Lung microvascular endothelial cell (primary cell): ENCODE measurements around the gene PSMD14. TPM values are rescaled to one million over a fixed set of nuclear protein-coding genes. Genes with fewer than 3 reads are reported as not detected.

ENCODE experiments used
- DNase-seq, 2 donors: peaks; one replicate each; pipeline versions ENCODE4 v3.0.0 to v3.0.0-alpha.2; 2010; ENCODE audit warnings: low read depth in 2 of 2
- total RNA-seq: library from RNA; depleted of rRNA; stranded (reverse); fragments of >200 nt; gene quantifications from 2 replicates; pipeline ENCODE4 v1.2.1, GENCODE V29; 2014

Gene PSMD14
- total RNA-seq, 1 donor from 2014 or later: 47.0 TPM

GRCh38 chr2:161418715-161419637 lies 110.8 kb downstream of the PSMD14 start:
- peak; percentile 12 to 36 for DNase-seq

DNA sequence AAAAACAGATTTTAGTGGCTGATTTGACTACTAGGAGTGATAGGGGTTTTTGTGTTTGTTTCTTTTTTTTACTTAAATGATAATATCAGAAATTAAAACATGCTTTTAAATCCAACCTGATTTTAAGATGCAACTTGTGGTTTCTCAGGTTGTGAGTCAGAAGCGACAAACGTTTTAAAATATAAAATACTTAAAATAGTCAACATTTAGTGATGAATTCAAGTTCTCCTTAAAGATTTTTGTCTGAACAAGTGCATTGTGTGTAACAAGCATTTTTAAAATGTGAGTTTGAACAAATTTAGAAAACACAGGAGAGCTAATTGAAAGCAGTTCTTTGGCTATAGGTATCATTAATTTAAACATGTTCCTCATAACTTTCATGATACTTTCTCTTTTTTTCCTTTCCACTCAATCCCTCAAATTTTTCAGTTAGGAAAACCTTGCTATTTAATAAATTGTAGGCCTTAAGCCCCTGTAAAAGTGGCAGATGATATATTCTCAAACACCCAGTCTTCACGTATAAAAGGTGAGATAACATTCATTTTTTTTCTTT lies 111.5 kb downstream of the PSMD14 start:
- no peak for DNase-seq

DNA sequence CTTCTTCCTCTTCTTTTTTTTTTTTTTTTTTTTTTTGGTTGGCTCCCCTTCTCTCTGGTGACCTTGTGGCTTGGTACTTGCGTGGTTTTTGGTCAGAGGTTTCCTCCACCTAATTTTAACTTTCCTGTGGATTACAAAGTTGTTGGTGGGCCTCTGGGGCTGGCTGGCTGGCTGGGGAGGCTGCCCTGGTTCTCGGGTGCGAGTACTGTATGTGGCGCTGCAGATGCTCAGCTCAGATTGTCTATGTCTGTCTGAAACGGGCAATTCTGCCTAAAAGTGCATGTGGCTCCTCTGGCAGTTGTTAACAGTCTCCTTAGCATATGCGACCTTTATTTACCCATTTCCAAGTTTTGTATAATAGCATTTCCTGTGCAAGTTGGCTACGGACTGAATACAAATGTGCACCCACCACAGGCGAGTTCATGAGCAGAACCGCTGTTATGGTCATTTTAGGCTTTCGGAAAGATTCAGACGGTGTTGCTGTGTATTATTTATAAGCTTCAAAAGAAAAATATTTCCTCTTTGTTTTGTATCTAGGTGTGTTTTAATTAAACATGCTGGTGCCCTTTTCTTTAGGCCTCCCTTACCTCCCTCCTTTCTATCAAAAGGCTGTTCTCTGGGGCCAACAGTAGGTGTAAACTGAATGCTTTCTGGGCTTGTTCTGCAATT lies 112.3 kb downstream of the PSMD14 start:
- no peak for DNase-seq

DNA sequence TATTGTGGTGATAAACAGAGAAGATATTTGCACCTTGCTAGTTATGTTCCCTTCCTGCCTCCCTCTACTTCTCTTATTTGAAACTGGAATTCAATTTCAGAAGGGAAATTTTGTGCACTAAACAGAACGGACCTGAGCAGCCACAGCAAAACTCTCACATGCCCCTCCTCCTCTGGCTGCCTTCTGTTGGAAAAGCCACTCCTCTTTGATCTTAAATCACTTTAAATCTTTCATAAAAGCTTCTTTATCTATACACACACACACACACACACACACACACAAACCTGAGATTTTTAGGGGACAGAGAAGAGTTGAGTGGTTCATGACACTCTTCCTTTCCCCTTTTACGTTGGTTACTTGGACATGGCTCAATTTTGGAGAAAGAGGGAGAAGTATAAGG lies 113.5 kb downstream of the PSMD14 start:
- DNase-seq: no peak

- DNase-seq: no peak
These were observed 114.7 kb downstream of the PSMD14 start for GRCh38 chr2:161422816-161423403.

GRCh38 chr2:161423421-161424393 lies 115.5 kb downstream of the PSMD14 start:
- DNase-seq: peak; percentile 13 to 32

DNA sequence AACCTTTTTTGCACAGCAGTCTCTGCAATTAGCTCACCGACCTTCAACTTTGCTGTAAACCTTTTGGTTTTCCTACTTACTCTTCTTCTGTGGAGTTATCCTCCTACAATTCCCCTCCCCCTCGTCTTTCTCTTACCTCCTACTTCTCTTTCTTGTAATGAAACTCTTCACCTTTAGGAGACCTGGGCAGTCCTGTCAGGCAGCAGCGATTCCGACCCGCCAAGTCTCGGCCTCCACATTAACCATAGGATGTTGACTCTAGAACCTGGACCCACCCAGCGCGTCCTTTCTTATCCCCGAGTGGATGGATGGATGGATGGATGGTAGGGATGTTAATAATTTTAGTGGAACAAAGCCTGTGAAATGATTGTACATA lies 116.2 kb downstream of the PSMD14 start:
- no peak for DNase-seq

DNA sequence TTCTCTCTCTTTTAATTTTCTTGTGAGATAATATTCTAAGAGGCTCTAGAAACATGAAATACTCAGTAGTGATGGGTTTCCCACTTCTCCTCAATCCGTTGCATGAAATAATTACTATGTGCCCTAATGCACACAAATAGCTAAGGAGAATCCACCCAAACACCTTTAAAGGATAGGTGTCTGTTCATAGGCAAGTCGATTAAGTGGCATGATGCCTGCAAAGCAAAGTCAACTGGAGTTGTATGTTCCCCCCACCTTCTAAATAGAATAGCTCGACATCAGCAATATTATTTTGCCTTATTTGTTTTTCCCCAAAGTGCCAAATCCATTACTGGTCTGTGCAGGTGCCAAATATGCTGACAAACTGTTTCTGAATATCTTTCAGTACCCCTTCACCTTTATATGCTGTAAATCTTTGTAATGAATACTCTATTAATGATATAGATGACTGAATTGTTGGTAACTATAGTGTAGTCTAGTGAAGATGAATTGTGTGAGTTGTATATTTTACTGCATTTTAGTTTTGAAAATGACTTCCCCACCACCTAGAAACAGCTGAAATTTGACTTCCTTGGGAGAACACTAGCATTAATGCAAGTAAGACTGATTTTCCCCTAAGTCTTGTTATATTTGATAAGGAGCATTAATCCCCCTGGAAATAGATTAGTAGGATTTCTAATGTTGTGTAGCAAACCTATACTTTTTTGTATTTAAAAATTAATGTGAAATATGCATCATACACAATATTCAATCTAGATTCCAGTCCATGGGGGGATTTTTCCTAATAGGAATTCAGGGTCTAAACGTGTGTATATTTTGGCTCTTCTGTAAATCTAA lies 116.9 kb downstream of the PSMD14 start:
- DNase-seq: no peak

DNA sequence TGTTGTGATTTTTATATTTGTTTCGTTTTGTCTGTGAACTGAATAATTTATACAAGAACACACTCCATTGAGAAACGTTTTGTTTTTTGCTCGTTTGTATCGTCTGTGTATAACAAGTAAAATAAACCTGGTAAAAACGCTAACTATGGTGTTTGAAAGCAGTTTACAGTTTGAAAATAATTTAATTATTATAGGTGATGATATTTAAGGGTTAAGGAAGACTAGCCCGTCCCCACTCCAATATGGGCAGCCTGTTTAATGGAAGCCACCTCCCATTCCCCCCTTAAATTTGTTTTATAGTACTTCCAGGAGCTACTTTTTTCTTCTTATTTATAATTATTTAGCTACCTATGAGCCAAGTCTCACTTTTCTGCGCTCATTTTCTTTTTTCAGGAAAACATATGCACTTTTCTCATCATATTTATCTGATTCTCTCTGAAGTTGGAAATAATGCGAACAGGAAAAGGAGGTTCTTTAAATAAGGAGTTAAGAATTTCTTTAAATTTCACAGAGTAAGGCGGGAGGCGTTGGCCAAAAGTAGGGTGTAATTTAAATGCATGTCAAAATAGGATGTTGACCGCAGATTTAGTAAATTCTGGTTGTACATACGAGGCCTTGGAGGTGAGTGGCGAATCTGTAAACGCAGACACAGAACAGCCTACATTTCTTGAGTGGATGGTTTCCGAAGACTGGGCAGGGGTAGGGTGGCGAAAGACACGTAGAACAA lies 117.7 kb downstream of the PSMD14 start:
- no peak for DNase-seq

DNA sequence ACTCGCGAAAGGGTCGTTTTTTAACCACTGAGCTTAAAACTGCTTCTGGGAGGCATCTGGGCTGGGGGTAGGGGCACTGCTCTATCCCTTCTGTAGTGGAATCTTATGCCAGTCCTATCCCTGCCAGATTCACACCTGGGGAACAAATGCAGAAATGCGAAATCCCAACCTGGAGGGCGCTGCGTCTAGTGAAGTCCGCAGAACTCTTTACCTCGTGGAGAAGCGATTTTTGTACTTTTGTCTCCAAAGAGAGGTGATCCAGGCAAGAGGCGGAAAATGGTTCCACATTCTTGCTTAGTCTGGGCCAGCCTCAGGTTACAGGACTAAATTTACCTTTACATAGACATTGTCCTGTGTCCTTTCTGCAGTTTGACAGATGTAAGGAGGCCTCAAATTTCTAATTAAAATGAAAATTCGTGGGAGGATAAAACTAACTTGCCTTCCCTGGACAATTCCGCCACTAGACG lies 118.3 kb downstream of the PSMD14 start:
- DNase-seq: no peak

- DNase-seq: peak; percentile 42 to 49
These were observed 118.9 kb downstream of the PSMD14 start for GRCh38 chr2:161426922-161427663.

DNA sequence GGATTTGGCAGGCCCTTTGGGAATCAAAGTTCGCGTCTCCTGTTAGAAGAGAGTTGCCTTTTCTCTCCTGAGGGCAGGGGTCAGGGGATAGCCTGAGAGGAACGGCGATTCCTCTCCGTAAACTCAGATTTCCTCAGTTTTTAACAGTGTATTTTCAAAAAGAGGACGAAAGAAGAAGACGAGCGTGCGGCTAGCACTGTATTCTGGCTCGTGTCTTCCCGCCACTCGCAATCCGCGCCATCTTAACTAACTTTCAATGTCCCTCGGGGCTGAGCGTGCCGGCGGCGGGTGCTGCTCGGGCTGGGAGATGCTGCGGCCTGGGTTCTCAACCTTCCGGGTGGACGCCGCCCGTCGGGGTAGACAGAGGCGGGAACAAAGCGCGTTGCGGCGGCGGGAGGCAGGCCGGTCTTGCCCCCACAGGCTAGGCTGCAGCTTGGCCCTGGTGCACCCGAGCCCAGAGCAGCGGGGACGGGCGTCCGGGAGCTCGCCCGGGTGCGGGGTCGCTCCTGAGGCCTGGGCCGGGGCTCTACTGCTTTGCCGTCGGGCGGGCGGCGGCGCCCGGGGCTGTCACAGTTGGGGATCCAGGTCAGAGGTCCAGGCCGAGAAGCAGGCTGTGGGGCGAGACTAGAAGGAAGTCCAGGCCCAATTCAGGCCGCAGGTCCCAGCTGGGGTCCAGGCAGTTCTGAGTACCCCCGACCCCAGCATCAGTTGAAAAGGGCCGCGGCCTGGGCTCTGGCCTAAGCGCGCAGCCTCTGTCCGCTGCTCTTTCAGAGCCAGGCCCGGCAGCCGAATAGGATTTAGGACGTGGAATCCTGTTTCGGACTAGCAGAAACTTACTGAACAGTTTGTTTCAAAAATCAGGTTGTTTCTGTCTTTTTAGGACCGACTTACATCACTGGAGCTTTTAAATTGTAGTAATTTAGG lies 119.7 kb downstream of the PSMD14 start:
- DNase-seq: no peak

- DNase-seq: no peak
These were observed 122.2 kb downstream of the PSMD14 start for GRCh38 chr2:161430386-161430785.

- DNase-seq: no peak
These were observed 123.9 kb downstream of the PSMD14 start for GRCh38 chr2:161432107-161432506.

DNA sequence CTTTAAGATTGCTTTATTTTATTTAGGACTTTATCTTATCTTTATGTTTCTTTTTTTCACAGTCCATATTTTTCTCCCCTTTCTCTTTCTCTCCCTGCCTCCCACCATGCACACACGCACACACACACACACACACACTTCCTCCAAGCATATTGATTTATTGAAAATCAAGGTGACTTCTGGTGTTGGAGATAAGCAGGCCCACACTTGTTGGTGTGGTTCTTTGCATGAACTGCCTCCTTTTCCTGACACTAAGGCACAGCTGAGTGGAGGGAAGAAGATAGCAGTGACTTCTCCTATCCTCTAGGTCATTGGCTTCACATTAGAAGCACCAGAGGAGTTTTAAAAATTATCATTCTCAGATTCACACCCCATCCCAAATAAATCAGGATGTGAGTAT lies 125.9 kb downstream of the PSMD14 start:
- no peak for DNase-seq

- peak in 1 of 2 donors; percentile 34 for DNase-seq
These were observed 128.2 kb downstream of the PSMD14 start for GRCh38 chr2:161436411-161436810.

- DNase-seq: no peak
These were observed 130.4 kb downstream of the PSMD14 start for GRCh38 chr2:161438598-161438997.
